ENCODE results near the gene FRY. TPM values are rescaled to one million over a fixed set of nuclear protein-coding genes. Genes with fewer than 3 reads are reported as not detected.

Gene FRY
- total and polyA plus RNA-seq, 10 of the 15 experiments (the other 5 are each of a cell fraction or from before 2014, with no cell fraction given): 0.18 to 1.4 (median 0.30) TPM

- Histone ChIP-seq H3K9me3 (replicated peaks; ENCODE audit: control insufficient read depth, insufficient read depth, low read length) (no peaks in the 10 kb centered on the region), H2AFZ (ENCODE audit: control insufficient read depth, low read depth, low read length) (no peak overlapping the region), H3K27ac (ENCODE audit: control insufficient read depth, insufficient read depth) (no peak overlapping the region), H4K20me1 (ENCODE audit: control insufficient read depth, insufficient read depth) (no peaks in the 10 kb centered on the region), H3K9ac (ENCODE audit: control insufficient read depth, insufficient read depth, low read length) (no peak overlapping the region), H3K36me3 (ENCODE audit: control insufficient read depth in 2 of 2, insufficient read depth in 2 of 2, low read length in 1 of 2) (no peaks in the 10 kb centered on the region), H3K4me3 (no peak overlapping the region), H3K79me2 (ENCODE audit: control insufficient read depth, insufficient read depth, low read length) (no peaks in the 10 kb centered on the region), H3K4me2 (ENCODE audit: control insufficient read depth, insufficient read depth) (no peak overlapping the region), H3K27me3 (replicated peaks in 1 of 2; ENCODE audit: control insufficient read depth in 2 of 2, insufficient read depth in 2 of 2, low read length in 1 of 2) (no peaks in the 10 kb centered on the region), H3K4me1 (ENCODE audit: control insufficient read depth, insufficient read depth, low read length) (peaks cover 3% of the 10 kb centered on the region)
- DNase-seq (ENCODE audit: low read depth, low spot score) (no peak), ATAC-seq (no peak), FAIRE-seq (no peak)
- ChIA-PET CTCF (interaction anchor here (1.3 kb wide), 1 partner anchor 117 kb away, joined by 3 read pairs; no protein-coding TSS in a partner anchor), SMC1A (ENCODE audit: uncharacterized antibody, unreplicated experiment) (interaction anchor here (1.1 to 1.5 kb wide), 4 partner anchors 12 to 534 kb away, joined by 3 to 4 read pairs (median 3); partner anchors contain the start of gene FRY), POLR2A (no interaction called here), RAD21 (ENCODE audit: unreplicated experiment) (no interaction called here)
- intact Hi-C loops (cut with micrococcal nuclease; ENCODE audit: unreplicated experiment): no loop called here
- in situ Hi-C loops (cut with MboI): no loop called here
- no TSS peak for BruUV-seq (replicated peaks)
- TF ChIP-seq POLR2A (IDR thresholded peaks at IDR 0.05; ENCODE audit: low read depth, low read length) (no peak), POLR2AphosphoS2 (IDR thresholded peaks at IDR 0.05; ENCODE audit: low read depth, low read length) (no peak), SMAD1 (IDR thresholded peaks at IDR 0.05; ENCODE audit: low read depth, partially characterized antibody) (peak; percentile 59)
These were observed 15.5 kb downstream of the FRY start for GRCh38 chr13:32047088-32047487.

DNA sequence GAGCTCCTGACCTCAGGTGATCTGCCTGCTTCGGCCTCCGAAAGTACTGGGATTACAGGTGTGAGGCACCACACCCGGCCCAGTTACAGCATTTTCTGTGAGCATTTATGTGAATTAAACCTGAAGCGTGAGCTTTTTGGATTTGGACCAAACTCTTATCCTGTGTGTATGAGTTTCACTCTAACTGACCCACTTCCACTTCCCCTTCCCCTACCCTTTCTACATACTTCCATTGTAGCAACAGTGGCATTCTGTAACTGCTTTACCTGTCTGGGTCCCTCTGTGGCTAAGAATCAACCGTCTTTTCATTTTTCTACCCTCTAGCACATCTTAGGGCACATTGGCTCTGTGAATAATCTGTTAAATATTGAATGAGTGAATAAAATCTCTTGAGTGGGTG lies 16.2 kb downstream of the FRY start:
- SMC1A ChIA-PET (ENCODE audit: uncharacterized antibody, unreplicated experiment): interaction anchor here (1.4 to 1.5 kb wide), 2 partner anchors 13 to 533 kb away, joined by 3 to 4 read pairs; no protein-coding TSS in a partner anchor
- no peak overlapping the region for H3K4me2 ChIP-seq (ENCODE audit: control insufficient read depth, insufficient read depth)
- in situ Hi-C loops (cut with MboI): no loop called here
- no peaks in the 10 kb centered on the region for H3K79me2 ChIP-seq (ENCODE audit: control insufficient read depth, insufficient read depth, low read length)
- no peaks in the 10 kb centered on the region for H3K36me3 ChIP-seq (ENCODE audit: control insufficient read depth in 2 of 2, insufficient read depth in 2 of 2, low read length in 1 of 2)
- no peak overlapping the region for H3K9ac ChIP-seq (ENCODE audit: control insufficient read depth, insufficient read depth, low read length)
- CTCF ChIA-PET: no interaction called here
- BruUV-seq (replicated peaks): no TSS peak
- no peaks in the 10 kb centered on the region for H4K20me1 ChIP-seq (ENCODE audit: control insufficient read depth, insufficient read depth)
- intact Hi-C loops (cut with micrococcal nuclease; ENCODE audit: unreplicated experiment): no loop called here
- DNase-seq (ENCODE audit: low read depth, low spot score) (no peak), FAIRE-seq (no peak), ATAC-seq (peak; percentile 53)
- H3K27ac ChIP-seq (ENCODE audit: control insufficient read depth, insufficient read depth): no peak overlapping the region
- WGBS (ENCODE audit: insufficient coverage, insufficient replicate concordance, low lambda C conversion rate, missing lambda C conversion rate): 73% methylated on average over 5 of the region's 5 CpGs
- TF ChIP-seq SMAD1 (IDR thresholded peaks at IDR 0.05; ENCODE audit: low read depth, partially characterized antibody) (no peak), SPI1 (IDR thresholded peaks at IDR 0.05; ENCODE audit: borderline replicate concordance, insufficient read depth, low read depth, low read length) (peak; percentile 64)
- H2AFZ ChIP-seq (ENCODE audit: control insufficient read depth, low read depth, low read length): no peak overlapping the region; the same call in 1 of the 2 replicates
- no peaks in the 10 kb centered on the region for H3K9me3 ChIP-seq (replicated peaks; ENCODE audit: control insufficient read depth, insufficient read depth, low read length)
- no peaks in the 10 kb centered on the region; the same call in 1 of the 2 replicates for H3K4me1 ChIP-seq (ENCODE audit: control insufficient read depth, insufficient read depth, low read length)
- no peaks in the 10 kb centered on the region for H3K27me3 ChIP-seq (replicated peaks in 1 of 2; ENCODE audit: control insufficient read depth in 2 of 2, insufficient read depth in 2 of 2, low read length in 1 of 2)
- POLR2A ChIA-PET: no interaction called here
- RAD21 ChIA-PET (ENCODE audit: unreplicated experiment): no interaction called here
- no peak overlapping the region for H3K4me3 ChIP-seq
